ENCODE data around the gene DACT3.
A peak's percentile ranks its signal among the peaks of the same experiment; 100 is the strongest.

Gene DACT3, protein sequence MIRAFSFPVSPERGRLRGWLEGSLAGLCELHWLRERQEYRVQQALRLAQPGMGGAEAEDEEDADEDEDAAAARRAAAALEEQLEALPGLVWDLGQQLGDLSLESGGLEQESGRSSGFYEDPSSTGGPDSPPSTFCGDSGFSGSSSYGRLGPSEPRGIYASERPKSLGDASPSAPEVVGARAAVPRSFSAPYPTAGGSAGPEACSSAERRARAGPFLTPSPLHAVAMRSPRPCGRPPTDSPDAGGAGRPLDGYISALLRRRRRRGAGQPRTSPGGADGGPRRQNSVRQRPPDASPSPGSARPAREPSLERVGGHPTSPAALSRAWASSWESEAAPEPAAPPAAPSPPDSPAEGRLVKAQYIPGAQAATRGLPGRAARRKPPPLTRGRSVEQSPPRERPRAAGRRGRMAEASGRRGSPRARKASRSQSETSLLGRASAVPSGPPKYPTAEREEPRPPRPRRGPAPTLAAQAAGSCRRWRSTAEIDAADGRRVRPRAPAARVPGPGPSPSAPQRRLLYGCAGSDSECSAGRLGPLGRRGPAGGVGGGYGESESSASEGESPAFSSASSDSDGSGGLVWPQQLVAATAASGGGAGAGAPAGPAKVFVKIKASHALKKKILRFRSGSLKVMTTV

DNA sequence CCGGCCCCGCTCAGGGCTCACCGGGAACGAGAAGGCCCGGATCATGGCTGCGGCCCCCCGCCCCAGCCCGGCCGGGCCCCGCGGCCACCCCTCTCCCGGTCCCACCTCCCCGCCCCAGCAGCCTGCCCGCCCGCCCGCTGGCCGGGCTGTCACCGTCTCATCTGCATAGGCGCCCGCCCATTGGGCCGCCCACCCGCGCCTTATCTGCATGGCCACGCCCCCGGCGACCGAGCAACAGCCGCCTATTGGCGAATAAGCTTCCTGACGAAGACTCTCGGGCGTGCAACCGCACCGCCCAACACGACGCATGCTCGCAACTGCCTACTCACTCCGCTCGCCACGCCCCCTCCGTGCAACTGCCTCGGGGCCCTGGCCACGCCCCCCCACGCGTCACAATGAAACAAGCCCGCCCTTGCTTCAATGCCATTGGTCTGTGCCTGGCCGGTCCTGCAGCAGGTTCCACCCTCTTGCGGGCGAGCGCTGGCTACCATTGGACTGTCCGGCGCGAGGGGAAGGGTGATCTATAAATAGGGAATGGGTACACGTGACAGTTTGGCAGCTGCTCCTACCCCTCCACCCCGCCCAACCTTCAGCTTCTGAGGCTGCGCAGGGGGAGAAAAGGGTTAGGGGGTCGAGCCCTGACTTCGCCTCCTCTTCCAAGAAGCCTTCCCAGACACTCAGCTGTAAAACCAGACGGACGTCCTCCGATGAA lies at the start of gene DACT3:
Gene DACT3 (minus strand): TSS at position 163 of the 712 bp plus-strand sequence. CDS start 118 bp downstream, at position 45.
- DNase-seq, result peak; percentile 99

DNA sequence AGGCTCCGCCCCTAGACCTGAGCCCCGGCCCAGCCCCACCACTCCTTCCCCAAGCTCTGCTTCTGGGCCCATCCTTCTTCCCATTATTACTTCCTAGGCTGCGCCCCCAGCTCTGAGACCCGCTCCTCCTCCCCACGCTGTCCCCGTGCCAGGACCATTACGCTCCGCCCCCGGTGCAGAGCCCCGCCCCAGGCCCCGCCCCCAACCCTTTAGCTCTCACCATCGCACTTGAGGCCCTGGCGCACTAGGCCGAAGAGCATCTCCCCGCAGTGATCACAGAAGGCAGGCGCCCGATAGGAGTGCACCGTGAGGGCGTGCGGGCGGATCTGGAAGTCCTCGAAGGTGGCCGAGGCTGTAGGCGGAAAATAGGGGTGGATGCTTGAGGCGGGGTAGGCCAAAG lies 49.7 kb upstream of the DACT3 start:
- no peak for DNase-seq

DNA sequence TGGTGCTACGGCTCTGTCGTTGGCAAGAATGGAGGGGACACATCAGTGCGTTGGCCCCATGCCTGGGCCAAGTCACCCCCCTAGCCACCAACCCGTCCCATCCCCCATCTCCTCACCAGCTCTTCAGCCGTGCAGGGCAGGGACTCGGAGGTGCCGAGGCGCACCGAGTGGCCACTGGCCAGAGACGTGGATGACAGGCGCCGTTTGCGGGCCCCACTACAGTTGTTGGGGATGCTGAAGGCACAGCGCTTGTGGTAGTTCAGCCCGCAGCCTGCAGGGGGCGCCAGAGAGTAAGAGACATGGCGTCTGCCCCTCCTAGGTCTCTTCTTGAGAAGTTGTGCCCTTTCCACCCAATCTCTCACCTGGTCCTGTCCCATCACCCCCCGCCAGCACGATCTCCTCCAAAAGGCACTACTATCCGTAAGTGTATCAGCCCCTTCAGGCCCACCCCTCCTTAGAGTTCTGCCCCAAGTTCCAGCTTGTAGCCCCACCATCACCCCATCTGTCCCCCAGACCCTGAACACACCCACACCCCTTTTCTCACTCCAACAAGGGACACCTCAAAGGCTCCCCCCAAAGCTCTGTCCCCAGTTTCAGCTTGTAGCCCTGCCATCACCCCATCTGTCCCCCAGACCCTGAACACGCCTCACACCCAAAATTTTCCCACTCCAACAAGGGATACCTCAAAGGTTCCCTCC lies 43.5 kb upstream of the DACT3 start:
- DNase-seq, result no peak

DNA sequence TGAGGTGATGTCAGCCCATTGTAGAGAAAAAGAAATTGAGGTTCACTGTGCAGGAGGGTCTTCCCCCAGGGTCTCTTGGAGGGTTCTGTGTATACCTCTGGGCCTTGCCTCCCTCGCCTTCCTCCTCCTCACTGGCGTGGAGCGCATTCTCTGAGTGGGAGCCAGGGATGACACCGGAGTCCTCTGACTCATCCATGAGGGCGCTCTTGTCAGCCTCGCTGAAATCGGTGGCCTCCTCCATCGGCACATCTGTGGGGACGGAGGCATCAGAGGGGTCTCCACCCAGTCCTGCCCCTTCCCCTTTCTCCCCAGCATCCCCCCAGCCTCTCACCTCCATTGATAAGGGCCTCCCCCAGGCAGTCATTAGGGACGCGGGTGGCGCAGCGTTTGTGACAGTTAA lies 39.7 kb upstream of the DACT3 start:
- DNase-seq, result no peak

DNA sequence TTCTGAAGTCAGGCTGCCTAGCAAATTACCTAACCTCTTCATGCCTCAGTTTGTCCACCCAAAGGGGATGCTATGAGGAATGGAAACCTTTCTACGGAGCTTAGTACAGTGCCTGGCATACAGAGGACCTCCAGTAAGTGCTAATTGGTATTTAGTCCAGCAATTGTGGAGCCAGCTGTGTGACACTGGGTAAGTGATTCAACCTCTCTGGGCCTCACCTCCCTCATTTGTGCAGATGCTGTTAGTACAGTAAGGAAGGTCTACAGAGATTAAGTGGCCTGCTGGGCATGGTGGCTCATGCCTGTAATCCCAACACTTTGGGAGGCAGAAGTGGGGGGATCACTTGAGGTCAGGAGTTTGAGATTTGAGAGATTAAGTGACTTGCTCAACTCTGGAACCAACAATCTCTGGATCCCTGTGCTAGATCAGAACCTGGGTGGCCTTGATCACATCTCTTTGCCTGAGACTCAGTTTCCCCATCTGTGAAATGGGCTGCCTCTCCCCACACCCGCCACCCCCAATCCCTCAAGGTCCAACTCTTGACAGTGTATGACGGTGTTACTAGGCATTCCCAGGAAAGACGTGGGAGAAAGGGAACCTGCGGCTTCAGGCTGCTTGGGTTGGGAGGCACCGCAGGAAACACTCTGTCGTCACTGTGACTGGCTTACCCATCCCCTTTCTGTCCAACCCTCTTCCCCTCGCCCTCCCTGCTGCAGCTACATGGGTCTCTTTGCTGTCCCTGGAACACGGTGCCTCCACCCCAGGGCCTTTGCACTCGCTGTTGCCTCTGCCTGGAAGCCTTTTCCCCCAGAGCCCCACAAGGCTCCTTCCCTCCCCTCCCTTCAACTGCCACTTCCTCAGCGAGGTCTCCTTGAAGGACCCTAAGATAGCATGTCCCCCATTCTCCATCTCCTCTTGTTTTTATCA lies 37.7 kb upstream of the DACT3 start:
- DNase-seq, result no peak

DNA sequence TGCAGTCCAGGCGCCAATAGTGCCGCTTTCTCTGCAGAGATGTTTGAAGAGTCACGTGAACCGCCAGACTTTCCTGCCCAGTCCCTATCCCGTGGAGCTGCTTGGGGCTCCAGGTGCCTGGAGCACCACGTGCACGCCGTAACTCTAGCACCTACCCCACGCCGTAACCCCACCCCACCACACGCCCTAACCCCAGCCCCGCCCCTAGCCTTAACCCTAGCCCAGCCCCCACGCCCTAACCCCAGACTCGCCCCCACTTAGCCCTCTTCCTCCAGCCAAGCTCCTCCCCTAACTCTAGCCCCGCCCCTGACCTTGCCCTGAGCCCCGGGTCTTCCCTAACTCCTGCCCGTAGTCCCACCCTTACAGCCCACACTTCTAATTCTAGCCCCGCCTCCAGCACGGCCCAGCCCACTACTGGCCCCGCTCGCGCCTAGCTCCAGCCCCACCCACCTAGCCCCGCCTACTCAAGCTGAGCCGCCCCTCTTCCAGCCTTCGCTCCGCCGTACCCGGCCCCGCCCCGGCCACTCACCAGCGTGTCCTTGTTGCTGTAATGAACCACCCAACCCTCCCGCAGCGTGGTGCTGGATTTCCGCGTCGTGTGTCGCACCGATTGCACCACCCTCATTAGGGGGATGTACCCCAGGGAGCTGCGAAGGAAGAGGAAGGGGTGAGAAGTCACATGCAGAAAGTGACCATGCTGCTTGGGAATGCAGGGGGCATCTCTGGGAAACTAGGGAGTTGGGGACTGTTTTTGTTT lies 36.4 kb upstream of the DACT3 start:
- no peak for DNase-seq

DNA sequence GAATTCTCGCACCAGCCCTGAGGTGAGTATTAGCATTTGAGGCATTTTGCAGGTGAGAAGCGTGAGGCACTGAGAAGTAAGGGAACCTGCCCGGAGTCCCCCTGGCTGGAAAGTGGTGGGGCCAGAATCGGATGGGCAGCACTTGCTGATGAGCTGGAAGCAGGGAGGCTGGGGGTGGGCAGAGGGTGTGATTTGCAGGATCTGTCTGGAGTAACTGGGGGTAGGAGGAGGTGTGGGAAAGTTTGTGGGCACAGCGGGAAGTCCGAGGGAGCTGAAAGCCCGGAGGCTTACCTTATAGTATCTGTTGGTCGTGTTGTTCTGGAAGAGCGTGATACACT lies 35.9 kb upstream of the DACT3 start:
- DNase-seq, result no peak

DNA sequence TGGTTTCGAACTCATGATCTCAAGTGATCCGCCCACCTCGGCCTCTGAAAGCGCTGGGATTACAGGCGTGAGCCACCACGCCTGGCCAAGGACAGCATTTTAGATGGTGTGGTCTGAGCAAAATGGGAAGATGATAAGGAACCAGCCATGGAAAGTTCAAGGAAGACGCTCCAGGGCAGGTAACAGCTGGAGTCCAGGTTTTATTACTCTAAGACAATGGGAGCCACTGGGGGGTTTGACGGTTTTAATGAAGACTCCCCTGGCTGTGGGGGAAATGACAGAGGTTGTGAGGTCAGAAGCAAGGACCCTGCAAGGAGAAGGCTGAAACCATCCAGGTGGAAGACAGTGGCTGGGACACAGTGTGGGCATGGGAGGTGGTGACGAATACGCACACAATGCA lies 35.1 kb upstream of the DACT3 start:
- no peak for DNase-seq

DNA sequence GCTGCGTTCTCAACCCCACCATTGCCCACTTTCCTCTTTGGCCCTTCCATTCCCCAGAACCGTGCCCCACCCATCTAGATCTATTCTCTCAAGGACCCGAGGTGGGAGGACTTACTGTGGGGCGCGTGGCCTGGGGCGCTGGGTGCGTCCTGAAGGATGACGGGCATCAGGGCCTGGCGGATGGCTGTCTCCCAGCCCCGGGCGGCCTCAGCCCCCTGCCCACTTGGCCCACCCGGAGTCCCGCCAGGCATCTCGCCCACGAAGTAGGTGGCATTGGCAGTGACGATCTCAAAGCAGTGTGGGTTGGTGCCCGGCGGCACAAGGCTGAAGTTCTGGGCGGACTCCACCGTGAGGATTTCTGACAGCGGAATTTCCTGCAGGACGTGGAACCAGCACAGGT lies 32.8 kb upstream of the DACT3 start:
- no peak for DNase-seq

DNA sequence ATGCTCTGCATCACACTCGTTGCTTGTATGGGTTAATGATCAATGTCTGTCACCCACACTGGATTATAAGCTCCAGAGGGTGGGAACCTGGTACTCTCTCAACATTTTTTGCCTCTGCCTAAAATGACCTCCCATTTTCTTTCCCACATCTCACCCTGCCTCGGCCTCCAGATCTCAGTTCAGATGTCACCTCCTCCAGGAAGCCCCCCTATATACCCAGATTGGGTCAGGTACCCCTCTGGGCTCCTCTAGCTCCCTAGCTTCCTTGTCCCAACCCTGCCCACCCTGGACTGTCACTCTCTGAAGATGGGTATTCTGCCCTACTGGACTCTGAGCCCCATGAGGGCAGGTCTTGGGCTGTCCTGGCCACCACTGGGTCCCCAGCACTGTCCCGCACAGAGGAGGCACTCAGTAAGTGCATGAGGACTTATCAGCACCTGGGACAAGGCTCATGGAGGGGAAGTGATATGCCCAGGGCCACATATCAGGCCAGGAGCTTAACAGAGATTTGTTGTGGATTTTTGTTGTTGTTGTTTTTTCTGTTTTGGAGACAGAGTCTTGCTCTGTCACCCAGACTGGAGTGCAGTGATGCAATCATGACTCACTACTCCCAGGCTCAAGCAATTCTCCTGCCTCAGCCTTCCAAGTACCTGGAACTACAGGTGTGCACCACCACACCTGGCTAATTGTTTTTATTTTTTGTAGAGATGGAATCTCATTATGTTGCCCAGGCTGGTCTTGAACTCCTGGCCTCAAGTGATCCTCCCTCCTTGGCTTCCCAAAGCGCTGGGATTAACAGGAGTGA lies 32.1 kb upstream of the DACT3 start:
- DNase-seq, result no peak

DNA sequence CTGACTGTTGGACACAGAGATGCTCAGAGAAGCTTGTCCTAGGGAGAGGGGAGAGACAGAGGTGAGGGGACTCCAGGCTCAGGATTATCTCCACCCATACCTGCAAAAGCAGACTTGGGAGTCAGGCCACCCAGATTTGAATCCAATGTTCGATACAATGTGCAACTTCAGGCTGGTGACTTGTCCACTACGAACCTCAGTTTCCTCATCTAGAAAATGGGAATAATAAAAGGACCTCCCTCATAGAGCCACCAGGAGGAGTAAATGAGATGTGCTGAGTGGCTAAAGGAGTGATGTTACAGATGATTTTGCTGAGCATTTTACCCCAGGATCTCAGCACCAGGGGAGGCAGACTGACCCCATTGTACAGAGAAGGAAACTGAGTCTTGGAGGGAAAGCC lies 31.0 kb upstream of the DACT3 start:
- DNase-seq, result no peak

DNA sequence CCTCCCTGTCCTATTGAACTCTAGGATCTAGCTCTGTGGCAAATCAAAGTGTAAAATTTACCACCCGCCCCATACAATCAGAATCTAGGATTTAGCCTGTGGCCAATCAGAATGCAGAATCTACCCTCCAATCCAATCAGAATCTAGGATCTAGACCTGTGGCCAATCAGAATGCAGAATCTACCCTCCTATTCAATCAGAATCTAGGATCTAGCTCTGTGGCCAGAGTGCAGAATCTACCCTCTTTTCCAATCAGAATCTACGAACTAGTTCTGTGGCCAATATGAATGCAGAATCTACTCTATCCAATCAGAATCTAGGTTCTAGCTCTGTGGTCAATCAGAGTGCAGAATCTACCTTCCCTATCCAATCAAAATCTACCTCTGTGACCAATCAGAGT lies 30.1 kb upstream of the DACT3 start:
- DNase-seq, result no peak

DNA sequence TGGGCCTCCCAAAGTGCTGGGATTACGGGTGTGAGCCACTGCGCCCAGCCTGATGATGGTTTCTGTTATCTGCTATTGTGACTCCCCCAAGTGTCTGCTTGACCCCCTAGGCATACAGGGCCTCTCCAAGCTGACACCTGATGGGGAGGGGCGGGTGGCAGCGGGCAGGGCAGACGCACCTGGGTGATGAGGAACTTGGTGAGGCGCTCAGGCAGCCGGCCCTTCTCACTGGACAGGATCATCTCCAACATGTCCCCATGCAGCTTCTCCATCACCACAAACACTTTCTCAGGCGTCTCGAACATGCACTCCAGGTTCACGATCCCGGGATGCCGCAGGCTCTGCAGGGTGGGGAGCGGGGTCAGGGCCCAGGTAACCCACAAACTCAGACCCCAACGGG lies 28.4 kb upstream of the DACT3 start:
- DNase-seq, result no peak

DNA sequence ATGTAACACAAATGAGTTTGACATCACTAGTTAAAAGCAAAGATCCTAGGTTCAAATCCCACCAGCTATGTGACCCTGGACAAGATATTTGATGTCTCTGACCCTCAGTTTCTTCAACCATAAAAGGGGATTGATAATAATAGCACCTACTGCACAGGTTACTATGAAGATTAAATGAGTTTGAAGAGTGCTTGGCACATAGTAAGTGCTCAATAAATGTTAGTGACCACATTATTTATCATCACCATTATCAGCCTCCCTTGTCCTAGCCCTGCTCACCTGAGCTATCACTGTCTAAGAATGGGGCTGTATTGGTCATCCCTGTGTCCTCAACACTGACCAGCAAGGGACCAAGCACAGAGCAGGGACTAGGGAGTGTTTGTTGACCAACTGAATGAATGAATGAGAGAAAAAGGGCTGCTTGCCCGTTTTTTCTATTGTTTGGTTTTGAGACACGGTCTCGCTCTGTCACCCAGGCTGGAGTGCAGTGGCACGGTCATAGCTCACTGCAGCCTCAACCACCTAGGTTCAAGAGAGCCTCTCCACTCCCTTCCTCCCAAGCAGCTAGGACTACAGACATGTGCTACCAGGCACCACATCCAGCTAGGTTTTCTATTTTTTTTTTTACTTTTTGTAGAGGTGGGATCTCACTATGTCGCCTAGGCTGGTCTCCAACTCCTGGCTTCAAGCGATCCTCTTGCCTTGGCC lies 26.6 kb upstream of the DACT3 start:
- no peak for DNase-seq

DNA sequence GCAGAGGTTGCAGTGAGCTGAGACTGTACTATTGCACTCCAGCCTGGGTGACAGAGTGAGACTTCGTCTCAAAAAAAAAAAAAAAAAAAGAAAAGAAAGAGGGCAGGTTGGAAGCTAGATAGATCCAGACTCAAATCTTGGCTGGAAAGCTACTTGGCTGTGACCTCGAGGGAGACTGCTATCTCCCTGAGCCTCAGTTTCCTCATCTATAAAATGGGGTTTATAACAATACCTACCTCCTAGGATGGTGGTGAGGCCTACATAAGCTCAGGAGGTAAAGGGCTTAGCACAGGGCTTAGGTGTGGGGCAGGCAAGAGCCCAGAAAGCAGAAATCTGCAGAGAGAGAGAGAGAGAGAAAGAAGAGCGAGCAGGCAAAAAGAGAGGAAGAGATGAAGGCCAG lies 24.2 kb upstream of the DACT3 start:
- DNase-seq, result no peak

DNA sequence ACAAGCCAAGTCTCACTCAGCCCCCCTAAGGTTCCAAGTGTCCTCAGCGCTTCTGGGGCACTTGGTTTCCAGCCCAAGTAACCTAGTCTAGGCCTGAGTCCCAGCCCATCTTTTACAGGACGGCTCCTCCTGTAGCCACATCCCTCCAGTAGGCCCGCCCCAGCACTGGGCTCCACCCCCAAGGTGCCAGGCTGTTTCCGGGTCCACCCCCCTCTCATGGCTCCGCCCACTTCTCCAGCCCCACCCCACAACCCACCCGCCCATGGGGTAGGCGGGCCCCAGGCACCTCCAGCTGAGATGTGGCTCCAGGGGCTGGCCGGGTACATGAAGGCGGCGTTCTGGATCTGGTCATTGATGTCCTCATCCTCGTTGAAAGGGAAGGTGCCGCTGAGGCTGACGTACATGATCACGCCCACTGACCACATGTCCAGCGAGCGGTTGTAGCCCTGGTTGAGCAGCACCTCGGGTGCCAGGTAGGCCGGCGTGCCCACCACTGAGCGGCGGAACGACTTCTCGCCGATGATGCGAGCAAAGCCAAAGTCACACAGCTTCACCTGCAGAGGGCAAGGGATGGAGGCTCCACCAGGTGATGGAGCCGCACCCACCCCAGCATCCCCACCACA lies 17.2 kb upstream of the DACT3 start:
- no peak for DNase-seq

DNA sequence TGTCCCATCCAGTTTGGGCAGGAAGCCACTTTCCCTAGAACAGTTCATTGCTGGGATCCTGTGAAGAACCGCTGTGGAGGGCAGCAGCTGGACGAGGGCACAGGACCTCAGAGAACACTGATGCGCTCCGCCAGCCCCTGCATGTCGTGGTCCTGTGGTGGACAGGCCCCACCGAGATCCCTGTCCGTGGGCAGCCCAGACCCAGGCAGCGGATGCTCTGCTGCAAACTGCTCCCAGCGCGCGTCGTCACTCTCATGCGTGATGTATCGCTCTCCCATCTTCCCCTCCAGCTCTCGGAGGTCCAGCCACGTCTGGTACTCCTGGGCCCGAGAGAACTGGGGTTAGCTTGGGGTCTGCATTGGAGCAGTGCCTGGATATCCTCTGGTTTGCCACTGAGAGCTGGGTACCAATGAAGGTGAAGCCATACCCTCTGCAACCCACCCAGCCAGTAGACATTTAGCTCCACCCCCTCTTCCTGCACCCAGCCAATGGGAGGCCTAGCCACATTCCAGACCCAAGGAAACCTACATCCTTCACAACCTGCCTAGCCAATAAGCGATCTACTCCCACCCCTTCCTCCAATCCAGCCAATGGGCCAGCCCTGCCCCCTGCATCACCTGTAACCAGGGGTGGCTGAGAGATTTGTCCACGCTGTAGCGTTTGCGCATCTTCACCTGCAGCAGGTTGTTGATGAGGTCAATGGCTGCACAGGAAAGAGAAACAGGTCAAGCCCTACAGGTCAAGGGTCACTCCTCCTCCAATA lies 13.6 kb upstream of the DACT3 start:
- peak in 1 of 2 experiments; percentile 6 for DNase-seq

DNA sequence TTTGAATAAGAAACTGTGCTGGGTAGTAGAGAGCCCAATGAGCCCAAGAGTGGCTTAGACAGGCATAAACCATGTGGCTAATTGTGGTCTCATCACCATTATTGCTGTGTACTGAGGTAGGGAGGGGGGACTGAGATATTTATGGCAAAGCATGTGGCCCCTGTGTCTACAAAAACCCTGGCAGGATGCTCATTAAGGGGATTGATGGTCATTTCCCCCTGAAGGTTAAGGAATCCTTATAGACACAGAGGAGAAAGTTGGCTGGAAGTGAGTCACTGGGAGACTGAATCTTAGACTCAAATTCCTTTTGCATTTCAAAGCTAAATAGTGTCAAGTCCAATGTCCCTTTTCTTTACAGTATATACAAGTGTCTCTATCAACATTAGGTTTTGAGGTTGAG lies 9.8 kb upstream of the DACT3 start:
- DNase-seq, result no peak

DNA sequence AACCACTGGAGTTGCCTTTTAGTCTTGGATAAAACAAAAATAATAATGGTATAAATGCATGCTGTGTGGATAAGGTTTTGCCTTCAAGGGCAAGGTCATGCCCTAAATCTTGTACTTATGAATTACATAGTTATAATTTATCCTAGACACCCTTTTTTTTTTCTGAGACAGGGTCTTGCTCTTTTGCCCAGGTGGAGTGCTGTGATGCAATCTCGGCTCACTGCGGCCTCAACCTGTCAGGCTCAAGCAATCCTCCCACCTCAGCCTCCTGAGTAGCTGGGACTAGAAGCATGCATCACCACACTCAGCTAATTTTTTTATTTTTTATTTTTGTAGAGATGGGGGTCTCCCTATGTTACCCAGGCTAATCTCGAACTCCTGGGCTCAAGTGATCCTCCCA lies 7.7 kb upstream of the DACT3 start:
- DNase-seq, result no peak
